K562 (cell line): ENCODE results near the gene TBC1D2B. TPM values are rescaled to one million over a fixed set of nuclear protein-coding genes. Genes with fewer than 3 reads are reported as not detected.

Experiments used
- ATAC-seq: fragments of 200-7000 bp; cut with Tn5 transposase; 3 replicates; pipeline ENCODE4 v1.9.1; 2020; ENCODE audit warnings: moderate library complexity
- BruUV-seq: library from RNA; stranded (reverse); fragments of 400-500 nt; replicated peaks from 2 replicates; lab custom pipeline; 2021; lab: Mats Ljungman, UMichigan
- CTCF ChIA-PET: fragments of 300-600 bp; formaldehyde crosslinking; extraction: SDS; loops from one replicate; lab custom pipeline; 2021; ENCODE audit warnings: low intra/inter-chr PET ratio; lab: Yijun Ruan, JAX
- POLR2A ChIA-PET: fragments of 300-600, 350-650 bp; sonication (Branson Sonifier 250); formaldehyde crosslinking; extraction: SDS; loops from one replicate; lab custom pipeline; 2021; ENCODE audit warnings: antibody characterized with exemption, inconsistent platforms; lab: Yijun Ruan, JAX
- DNase-seq, 4 experiments: peaks; one replicate each; pipeline versions ENCODE4 v3.0.0 to v3.0.0-alpha.2; 2011 to 2018; ENCODE audit warnings: low spot score in 3 of 4, mixed read lengths in 3 of 4; ENCODE audit errors: extremely low read depth in 1 of 4
- FAIRE-seq: peaks from 2 replicates; lab custom pipeline; 2011; peaks lifted over from hg19 to GRCh38; lab: Jason Lieb, UNC
- H2AFZ ChIP-seq: 2 replicates; pipeline ENCODE4 v1.6.0; 2011; ENCODE audit warnings: low read depth, low read length, control low read depth, inconsistent platforms
- H3K27ac ChIP-seq: fragments of 200-600 bp; 3 replicates; pipeline ENCODE4 v1.8.0; 2011; ENCODE audit warnings: low read depth, mild to moderate bottlenecking, control low read depth, inconsistent platforms, low read length, moderate library complexity, mixed read lengths; ENCODE audit errors: extremely low read depth
- H3K27me3 ChIP-seq, 2 experiments: fragments of 300-600 bp in 1 of 2; 2 replicates in 1 of 2; 3 replicates in 1 of 2; pipeline versions ENCODE4 v1.6.0 to v1.8.0; 2011; ENCODE audit warnings: inconsistent platforms in 2 of 2, low read length in 2 of 2, mild to moderate bottlenecking in 1 of 2, mixed read lengths in 1 of 2, moderate library complexity in 1 of 2; ENCODE audit not compliant: control insufficient read depth in 2 of 2, insufficient read depth in 2 of 2
- H3K36me3 ChIP-seq: fragments of 300-600 bp; 3 replicates; pipeline ENCODE4 v1.8.0; 2011; ENCODE audit warnings: mild to moderate bottlenecking, low read length, inconsistent platforms; ENCODE audit not compliant: control insufficient read depth, insufficient read depth
- H3K4me1 ChIP-seq, 2 experiments: fragments of 200-600 bp in 1 of 2; replicated peaks in 1 of 2; 2 replicates in 1 of 2; 3 replicates in 1 of 2; pipeline versions ENCODE4 v1.5.1 to v1.8.0; 2011; ENCODE audit warnings: inconsistent platforms in 2 of 2, low read length in 2 of 2, mild to moderate bottlenecking in 1 of 2, mixed read lengths in 1 of 2, moderate library complexity in 1 of 2; ENCODE audit not compliant: control insufficient read depth in 2 of 2, insufficient read depth in 2 of 2
- H3K4me2 ChIP-seq: 2 replicates; pipeline ENCODE4 v1.6.1; 2011; ENCODE audit warnings: low read length, control low read depth, inconsistent platforms, mixed read lengths; ENCODE audit not compliant: insufficient read depth
- H3K4me3 ChIP-seq: fragments of 200-600 bp; sonication (generic), shearing (Covaris generic); 2 replicates; pipeline ENCODE4 v1.5.1; 2016; ENCODE audit warnings: control low read depth, inconsistent platforms
- H3K79me2 ChIP-seq: fragments of 200-600 bp; 3 replicates; pipeline ENCODE4 v1.8.0; 2011; ENCODE audit warnings: low read length, inconsistent platforms; ENCODE audit not compliant: control insufficient read depth, insufficient read depth
- H3K9ac ChIP-seq, 2 experiments: 2 replicates each; pipeline versions ENCODE4 v1.6.0 to v1.6.1; 2011; ENCODE audit warnings: low read depth in 2 of 2, low read length in 2 of 2, control low read depth in 1 of 2, inconsistent platforms in 1 of 2, mild to moderate bottlenecking in 1 of 2, mixed read lengths in 1 of 2; ENCODE audit not compliant: insufficient read depth in 1 of 2
- H3K9me1 ChIP-seq: one replicate; pipeline ENCODE4 v1.6.0; 2011; ENCODE audit warnings: inconsistent platforms, mild to moderate bottlenecking, low read length, moderate library complexity; ENCODE audit not compliant: control insufficient read depth, insufficient read depth
- H3K9me3 ChIP-seq: replicated peaks from 2 replicates; pipeline ENCODE4 v1.5.1; 2011; ENCODE audit warnings: low read depth, low read length, inconsistent platforms; ENCODE audit not compliant: control insufficient read depth, insufficient read depth
- H4K20me1 ChIP-seq: replicated peaks from 2 replicates; pipeline ENCODE4 v1.6.1; 2011; ENCODE audit warnings: low read length, inconsistent platforms, mixed read lengths; ENCODE audit not compliant: control insufficient read depth, insufficient read depth
- C11orf30 ChIP-seq: fragments of 450-650 bp; IDR thresholded peaks from 2 replicates; pipeline ENCODE4 v1.6.1; 2016; ENCODE audit warnings: low read depth, mild to moderate bottlenecking
- CHCHD3 ChIP-seq: fragments of 250-450 bp; sonication (Bioruptor Pico); IDR thresholded peaks from 2 replicates; pipeline ENCODE4 v2.1.2; 2022; ENCODE audit warnings: mild to moderate bottlenecking
- NFATC3 ChIP-seq: fragments of 450-650 bp; IDR thresholded peaks from 2 replicates; pipeline ENCODE4 v1.6.1; 2017; ENCODE audit warnings: mild to moderate bottlenecking
- ZNF263 ChIP-seq: sonication (generic); formaldehyde crosslinking; IDR thresholded peaks from 2 replicates; pipeline ENCODE4 v1.8.0; 2022; ENCODE audit warnings: mild to moderate bottlenecking, missing genetic modification reagents, borderline replicate concordance
- ZNF274 ChIP-seq: IDR thresholded peaks from 2 replicates; pipeline ENCODE4 v1.6.1; 2011; ENCODE audit warnings: low read depth, mild to moderate bottlenecking, low read length, moderate library complexity, borderline replicate concordance
- WGBS: fragments of 100-300 bp; shearing (Covaris generic); methylation state at CpG from one replicate; pipeline ENCODE4 v1.1.6; 2016; ENCODE audit warnings: low coverage, mixed read lengths; ENCODE audit not compliant: insufficient coverage; ENCODE audit errors: missing lambda C conversion rate; 5-methylcytosine and 5-hydroxymethylcytosine counted together
- in situ Hi-C: fragments of 300-500 bp; cut with MboI; formaldehyde crosslinking; loops from 4 replicates; pipeline ENCODE4 v1.15.0; 2018; ENCODE audit warnings: inconsistent platforms, mixed read lengths
- intact Hi-C: fragments of 100-400 bp; cut with micrococcal nuclease; formaldehyde crosslinking; loops from 2 replicates; pipeline ENCODE4 v1.14.2; 2022
- polyA plus RNA-seq, 8 experiments: library from polyadenylated mRNA; depleted of rRNA in 4 of 8; stranded (reverse) in 5 of 8; unstranded in 3 of 8; fragments of >200 nt; fragmentation: Nextera tagmentation in 2 of 8; fragmentation: Illumina TruSeq in 1 of 8; extraction: Ambion mirVana in 2 of 8; extraction: Trizol in 1 of 8; gene quantifications; 2 replicates each; pipeline versions ENCODE4 v1.2.1 to v1.2.3, GENCODE V29; 2011 to 2014; ENCODE audit warnings: inconsistent platforms in 1 of 8, missing spikeins in 1 of 8
- total RNA-seq, 7 experiments: library from RNA; depleted of rRNA in 6 of 7; stranded (reverse); fragments of >200 nt in 6 of 7; fragmentation: Illumina TruSeq in 2 of 7; extraction: Trizol in 2 of 7; gene quantifications; 2 replicates each; pipeline versions ENCODE4 v1.2.1 to v1.2.3, GENCODE V29; 2011 to 2021; ENCODE audit warnings: low replicate concordance in 1 of 7

TBC1D2B gene
- total and polyA plus RNA-seq, 9 of the 15 experiments (the other 6 are each of a cell fraction or from before 2014, with no cell fraction given), result 0.15 to 16.3 (median 8.9) TPM

GRCh38 chr15:78056714-78057269, 20.7 kb downstream of the TBC1D2B start:
- Histone ChIP-seq H3K9me3 (no peaks in the 10 kb centered on the region), H4K20me1 (peaks cover 5% of the 10 kb centered on the region; the same call in 1 of the 2 replicates), H3K4me1 (peaks cover 3% of the 10 kb centered on the region in 2 experiments; a peak in 3 of 5 replicates), H3K27ac (no peak overlapping the region), H3K9ac (no peak overlapping the region), H3K4me3 (no peak overlapping the region), H3K36me3 (peaks cover 9% of the 10 kb centered on the region; the same call in 2 of the 3 replicates), H3K79me2 (no peaks in the 10 kb centered on the region), H2AFZ (no peak overlapping the region), H3K9me1 (no peaks in the 10 kb centered on the region), H3K4me2 (no peak overlapping the region), H3K27me3 (no peaks in the 10 kb centered on the region)
- TF ChIP-seq ZNF263 (no peak), NFATC3 (no peak), CHCHD3 (no peak), C11orf30 (no peak), ZNF274 (no peak)
- in situ Hi-C loops, result no loop called here
- DNase-seq, result no peak
- FAIRE-seq, result no peak
- intact Hi-C loops, result no loop called here
- ATAC-seq, result no peak
- no TSS peak for BruUV-seq
- WGBS, result 27% methylated on average over 1 of the region's 2 CpGs
- ChIA-PET POLR2A (interaction anchor here (0.7 to 1.3 kb wide), 2 partner anchors 15 to 52 kb away, joined by 3 to 5 read pairs; no protein-coding TSS in a partner anchor), CTCF (no interaction called here)
